Jurkat, Clone E6-1 (cell line): ENCODE results near the gene DNAH1.
A peak's percentile ranks its signal among the peaks of the same experiment; 100 is the strongest.

Experiments used
- DNase-seq: peaks from one replicate; pipeline ENCODE4 v3.0.0-alpha.2; 2011; ENCODE audit warnings: low read depth, low spot score
- H3K4me3 ChIP-seq: 2 replicates; pipeline ENCODE4 v1.5.1; 2011; ENCODE audit warnings: mild to moderate bottlenecking, low read length, control low read depth, moderate library complexity

Gene DNAH1

DNA sequence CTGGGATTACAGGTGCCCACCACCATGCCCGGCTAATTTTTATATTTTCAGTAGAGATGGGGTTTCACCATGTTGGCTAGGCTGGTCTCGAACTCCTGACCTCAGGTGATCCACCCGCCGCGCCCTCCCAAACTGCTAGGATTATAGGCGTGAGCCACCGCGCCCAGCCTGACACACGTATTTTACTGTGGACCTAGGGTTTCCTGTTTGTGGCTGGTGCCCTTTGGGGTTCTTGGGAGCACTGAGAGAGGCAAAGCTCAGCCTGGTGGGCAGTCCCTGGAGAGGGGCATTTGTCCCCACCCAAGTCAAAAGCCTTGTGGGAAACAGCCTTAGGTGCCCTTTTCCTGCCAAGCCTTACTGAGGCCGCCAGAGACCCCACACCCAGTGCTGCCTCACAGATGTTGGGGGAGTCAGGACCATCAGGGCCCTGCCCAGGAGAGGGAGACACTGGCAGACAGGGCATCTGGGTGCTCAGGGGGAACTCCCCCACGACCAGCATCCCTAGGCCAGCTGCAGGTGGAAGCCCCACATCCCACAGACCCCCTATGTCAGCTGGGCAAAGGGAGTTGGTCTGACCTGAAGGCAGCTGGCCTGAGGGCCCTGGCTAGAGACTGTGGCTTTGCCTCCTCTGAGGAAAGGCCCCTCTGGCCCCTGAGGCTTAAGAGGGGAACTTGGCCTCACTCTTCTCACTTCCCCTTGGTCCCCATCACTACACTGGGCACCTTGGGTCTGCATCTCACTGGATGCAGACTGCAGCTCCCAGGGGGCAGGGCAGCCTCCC is 35.1 kb downstream of the DNAH1 start:
- no peak overlapping the region for H3K4me3 ChIP-seq
- DNase-seq: no peak

DNA sequence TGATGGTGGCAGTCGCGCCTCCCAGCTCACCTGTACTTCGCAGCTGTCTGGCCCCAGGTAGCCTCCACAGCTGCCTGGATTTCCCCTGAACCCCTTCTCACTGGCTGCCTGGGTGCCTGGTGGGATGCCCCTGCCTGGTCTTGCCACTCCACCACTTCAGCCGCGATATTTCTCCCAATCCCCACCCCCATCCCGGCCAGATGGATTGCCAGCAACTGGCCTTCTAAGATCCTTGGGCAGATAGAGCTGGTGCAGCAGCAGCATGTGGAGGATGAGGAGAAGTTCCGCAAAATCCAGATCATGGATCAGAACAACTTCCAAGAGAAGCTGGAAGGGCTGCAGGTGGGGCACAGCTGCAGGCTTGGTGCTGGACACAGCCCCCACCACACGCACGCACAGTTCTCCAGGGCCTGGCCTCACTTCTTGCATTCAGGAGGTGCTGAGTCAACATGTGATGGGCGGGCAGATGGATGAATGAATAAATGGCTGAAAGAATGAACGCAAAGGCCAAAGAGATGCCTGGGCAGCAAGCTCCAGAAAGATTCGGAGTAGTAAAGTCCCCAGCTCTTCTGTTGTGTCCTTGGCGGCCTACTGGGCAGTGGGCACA is 35.7 kb downstream of the DNAH1 start:
- H3K4me3 ChIP-seq: no peak overlapping the region
- DNase-seq: no peak

DNA sequence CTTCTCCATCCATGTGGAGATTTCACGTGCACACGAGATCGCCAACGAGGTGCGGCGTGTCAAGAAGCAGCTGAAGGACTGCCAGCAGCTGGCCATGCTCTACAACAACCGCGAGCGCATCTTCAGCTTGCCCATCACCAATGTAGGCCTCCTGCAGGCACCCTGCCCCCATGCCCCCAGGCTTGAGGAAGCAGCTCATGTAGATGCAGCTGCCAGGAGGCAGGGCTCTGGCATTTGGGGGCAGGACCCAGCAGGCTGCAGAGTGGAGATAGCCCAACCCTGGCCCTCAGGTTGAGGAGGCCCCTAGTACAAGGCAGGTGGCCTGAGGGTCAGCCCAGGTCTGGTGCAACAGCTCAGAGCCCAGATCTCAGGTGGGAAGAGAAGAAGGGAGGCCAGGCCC is 36.4 kb downstream of the DNAH1 start:
- H3K4me3 ChIP-seq: no peak overlapping the region
- no peak for DNase-seq

DNA sequence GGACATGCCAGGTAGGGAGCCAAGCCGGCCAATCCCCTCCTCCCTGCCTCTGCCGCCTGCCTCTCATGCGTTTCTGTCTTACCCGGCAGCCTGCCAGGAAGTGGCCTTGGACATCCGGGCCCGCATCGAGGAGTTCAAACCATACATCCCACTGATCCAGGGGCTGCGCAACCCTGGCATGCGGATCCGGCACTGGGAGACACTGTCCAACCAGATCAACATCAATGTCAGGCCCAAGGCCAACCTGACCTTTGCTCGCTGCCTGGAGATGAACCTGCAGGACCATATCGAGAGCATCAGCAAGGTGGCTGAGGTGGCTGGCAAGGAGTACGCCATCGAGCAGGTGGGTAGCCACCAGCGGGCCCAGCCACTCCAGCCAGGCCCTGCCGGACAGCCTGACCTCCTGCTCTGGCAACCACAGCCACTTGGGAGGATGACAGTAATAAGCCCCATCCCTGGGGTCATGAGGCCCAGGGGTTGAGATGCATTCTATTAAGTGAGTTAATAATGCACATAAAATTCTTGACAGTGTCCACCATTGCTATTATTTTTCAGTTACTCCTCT is 37.3 kb downstream of the DNAH1 start:
- no peak for DNase-seq
- H3K4me3 ChIP-seq: no peak overlapping the region

DNA sequence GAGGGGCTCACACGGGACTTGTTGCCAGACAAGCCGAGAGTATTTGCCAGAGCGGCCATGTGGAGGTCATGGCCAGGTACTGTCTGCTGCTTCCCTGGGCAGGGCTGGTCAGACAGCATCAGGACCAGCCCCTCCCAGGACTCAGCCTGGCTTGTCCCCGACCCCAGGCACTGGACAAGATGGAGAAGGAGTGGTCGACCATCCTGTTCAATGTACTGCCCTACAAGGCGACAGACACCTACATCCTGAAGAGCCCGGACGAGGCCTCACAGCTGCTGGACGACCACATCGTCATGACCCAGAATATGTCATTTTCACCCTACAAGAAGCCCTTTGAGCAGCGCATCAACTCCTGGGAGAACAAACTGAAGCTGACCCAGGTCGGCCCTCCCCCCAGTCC is 38.6 kb downstream of the DNAH1 start:
- H3K4me3 ChIP-seq: no peak overlapping the region
- DNase-seq: no peak

DNA sequence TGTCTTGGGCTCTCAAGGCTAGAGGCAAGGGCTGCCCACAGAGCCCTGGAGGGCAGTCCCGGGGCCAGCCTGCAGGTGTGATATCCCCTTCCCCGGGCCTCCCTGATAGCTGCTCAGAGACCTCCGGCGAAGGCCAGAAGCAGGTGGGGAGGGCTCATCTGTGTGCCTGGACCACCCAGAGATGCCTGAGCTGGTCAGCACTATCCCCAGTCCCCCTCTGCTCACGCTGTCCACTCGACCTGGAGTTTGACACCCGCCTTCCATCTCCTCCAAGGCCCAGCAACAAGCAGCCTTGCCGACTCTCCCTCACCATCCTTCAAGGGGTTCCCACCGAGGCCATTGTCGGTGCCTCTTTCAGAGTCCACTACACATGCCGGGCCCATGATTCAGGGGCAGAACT is 39.4 kb downstream of the DNAH1 start:
- DNase-seq: no peak
- H3K4me3 ChIP-seq: no peak overlapping the region

DNA sequence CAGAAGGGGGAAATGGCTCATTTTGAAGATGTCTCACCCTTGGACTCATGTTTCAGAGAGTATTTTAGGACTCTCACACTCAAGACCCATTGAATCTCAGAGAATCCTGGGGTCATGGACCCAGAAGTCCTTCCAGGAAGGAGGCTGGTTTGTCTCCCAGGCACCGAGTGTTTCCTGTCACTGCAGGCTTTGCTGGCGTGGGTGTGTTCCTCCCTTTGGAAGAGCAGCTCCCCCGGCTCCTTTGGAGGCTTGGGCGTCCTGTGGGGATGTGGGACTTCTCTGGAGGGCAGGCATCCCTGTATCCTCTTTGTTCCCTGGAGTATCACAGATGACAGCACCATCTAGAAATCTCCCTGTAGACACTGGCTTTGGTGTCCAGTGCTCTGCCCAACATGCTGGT is 40.0 kb downstream of the DNAH1 start:
- no peak overlapping the region for H3K4me3 ChIP-seq
- no peak for DNase-seq

DNA sequence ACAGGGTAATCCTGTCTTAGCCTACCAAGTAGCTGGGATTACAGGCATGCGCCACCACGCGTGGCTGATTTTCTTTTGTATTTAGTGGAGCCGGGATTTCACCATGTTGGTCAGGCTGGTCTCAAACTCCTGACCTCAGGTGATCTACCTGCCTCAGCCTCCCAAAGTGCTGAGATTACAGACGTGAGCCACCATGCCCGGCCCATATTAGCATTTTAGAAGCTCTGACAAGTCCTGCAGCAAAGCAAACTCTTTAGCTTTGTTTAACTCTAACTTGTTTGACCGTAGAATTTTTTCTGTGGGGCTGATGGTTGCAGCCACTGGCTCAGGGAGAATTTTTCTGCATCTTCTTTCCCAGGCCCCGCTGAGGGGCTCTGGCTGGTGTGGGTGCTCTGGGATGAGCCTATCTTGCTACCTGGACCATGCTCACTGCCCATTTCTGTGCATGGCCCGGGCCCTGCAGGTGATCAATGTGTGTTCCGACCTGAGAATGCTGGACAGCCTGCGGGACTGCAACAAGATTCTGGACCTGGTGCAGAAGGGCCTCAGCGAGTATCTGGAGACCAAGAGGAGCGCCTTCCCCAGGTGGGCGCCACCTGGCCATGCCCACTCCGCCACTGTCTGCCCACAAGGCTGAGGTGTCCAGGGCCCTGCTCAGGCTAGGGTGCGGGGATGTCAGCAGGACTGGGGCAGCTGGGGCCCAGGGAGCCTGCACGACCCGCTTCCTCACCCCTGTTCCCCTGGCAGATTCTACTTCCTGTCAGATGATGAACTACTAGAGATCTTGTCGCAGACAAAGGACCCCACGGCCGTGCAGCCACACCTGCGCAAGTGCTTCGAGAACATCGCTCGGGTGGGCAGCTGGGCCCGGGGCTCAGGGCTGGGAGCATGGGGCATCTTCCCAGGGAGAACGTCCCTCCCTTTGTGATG is 41.3 kb downstream of the DNAH1 start:
- H3K4me3 ChIP-seq: no peak overlapping the region
- peak; percentile 28 for DNase-seq

DNA sequence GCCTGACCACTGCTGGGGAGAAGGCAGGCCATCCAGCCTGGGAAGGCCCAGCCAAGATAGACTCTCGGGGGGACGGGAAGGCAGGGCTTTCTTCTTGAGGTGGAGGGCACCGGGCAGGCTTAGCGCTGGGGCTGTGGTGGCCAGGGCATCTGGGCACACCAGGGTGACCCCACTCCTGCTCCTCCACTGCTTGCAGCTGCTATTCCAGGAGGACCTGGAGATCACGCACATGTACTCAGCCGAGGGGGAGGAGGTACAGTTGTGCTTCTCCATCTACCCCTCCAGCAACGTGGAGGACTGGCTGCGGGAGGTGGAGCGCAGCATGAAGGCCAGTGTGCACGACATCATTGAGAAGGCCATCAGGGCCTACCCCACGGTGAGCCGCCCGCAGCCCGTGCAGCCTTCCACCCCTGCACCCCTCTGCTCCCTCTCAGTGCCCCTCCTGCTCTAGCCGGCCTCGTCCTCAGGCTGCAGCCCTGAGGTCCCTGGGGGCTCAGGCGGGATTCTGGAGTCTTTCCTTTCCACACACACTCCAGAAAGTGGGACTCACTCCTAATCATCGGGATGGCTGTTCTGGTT is 42.3 kb downstream of the DNAH1 start:
- DNase-seq: no peak
- H3K4me3 ChIP-seq: no peak overlapping the region

DNA sequence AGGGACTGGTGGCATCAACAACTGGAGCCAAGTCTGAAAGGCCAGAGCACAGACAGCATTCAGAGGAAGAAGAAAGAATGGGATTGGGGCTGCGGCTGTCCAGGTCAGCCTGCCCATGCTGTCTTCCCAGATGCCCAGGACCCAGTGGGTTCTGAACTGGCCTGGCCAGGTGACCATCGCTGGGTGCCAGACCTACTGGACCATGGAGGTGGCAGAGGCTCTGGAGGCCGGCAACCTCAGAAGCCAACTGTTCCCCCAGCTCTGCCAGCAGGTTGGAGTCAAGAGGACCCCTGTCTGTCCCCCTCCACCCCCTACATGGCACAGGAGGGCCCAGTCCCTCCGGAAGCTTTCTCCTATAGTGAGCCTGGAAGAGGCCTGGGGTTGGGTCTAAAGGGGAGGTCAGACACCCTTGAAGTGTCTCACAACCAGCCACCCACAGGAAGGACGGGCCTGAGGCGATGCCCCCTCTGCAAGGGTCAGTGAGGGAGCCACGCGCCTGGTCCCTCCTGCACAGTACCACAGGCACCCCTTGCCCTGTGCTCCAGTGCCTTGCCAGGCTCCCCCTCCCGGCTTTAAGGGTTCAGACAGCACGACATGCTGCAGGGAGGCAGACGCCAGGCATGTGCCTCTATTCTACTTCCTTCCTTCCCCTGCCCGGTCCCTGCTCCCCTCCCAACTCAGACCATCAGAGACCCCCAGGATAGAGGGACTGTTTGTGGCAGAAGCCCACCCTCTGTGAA is 43.2 kb downstream of the DNAH1 start:
- DNase-seq: no peak
- no peak overlapping the region for H3K4me3 ChIP-seq

DNA sequence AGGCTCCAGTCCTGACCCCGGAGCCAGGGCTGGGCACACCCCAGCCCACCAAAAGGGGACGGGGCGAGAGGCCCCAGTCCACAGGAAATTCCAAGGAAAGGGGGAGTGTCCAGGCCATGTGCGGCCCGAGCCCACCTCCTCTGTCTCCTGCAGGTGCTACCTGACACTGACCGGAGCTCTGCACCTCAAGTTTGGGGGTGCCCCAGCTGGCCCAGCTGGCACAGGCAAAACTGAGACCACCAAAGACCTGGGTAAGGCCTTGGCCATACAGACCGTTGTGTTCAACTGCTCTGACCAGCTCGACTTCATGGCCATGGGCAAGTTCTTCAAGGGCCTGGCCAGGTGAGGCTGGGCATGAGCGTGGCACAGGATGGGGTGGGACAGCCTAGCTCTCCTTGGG is 44.9 kb downstream of the DNAH1 start:
- H3K4me3 ChIP-seq: no peak overlapping the region
- no peak for DNase-seq

DNA sequence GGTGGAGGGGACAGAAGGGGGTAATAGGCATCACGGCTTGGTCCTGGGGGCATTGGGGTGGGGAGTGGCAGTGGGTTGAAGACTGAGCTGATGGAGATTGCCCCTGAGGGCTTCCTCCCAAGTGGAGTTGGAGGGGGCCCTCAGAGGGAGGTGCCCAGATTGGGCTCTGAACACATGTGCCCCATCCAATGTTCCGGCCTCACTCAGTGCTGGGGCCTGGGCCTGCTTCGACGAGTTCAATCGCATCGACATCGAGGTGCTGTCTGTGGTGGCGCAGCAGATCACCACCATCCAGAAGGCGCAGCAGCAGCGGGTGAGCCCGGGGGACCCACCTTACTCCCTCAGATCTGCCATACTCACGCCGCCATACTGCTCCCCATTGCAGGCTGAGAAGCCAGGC is 45.3 kb downstream of the DNAH1 start:
- no peak for DNase-seq
- H3K4me3 ChIP-seq: no peak overlapping the region

DNA sequence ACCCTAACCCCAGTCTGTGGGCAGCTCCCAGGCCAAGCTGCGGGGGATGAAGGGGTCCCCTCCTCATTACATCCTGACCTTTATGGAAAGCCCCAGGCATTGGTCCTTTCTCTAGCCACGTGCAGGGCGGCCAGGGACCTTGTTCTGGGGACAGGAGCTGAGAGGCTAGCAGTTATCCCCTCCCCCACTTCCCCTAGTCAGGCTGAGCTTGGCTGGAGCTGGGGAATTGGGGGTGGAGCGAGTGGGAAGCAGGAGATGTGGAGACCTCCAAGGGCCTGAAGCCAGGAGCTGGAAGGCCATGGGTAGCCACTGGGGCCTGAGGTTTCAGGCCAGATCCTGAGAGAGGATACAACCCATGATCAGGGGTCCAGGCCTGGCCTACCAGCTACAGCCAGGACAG is 45.8 kb downstream of the DNAH1 start:
- DNase-seq: no peak
- no peak overlapping the region for H3K4me3 ChIP-seq

DNA sequence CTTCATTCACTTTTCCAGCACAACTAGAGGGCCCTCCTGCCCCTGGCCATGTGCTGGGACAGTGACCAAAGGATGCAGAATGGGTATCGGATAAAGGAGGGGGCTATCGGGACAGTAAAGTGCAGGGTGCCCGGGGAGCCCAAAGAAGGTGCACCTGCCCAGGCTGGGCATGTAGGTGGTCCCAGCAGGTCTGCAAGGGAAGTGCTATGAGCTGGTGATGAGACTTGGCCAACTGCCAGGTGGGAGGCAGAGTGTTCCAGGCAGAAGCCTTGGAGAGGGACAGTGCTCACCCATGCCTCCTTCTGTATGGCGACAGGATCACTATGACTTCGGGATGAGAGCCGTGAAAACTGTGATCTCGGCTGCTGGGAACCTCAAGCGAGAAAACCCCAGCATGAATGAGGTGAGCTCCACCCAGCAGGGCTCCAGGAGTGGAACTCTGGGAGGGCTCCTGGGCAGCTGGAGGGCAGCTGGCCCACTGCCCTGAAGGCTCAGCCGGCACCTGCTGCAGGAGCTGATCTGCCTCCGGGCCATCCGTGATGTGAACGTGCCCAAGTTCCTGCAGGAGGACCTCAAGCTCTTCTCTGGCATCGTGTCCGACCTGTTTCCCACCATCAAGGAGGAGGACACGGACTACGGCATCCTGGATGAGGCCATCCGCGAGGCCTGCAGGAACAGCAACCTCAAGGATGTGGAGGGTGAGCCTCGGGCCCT is 48.4 kb downstream of the DNAH1 start:
- no peak overlapping the region for H3K4me3 ChIP-seq
- no peak for DNase-seq

DNA sequence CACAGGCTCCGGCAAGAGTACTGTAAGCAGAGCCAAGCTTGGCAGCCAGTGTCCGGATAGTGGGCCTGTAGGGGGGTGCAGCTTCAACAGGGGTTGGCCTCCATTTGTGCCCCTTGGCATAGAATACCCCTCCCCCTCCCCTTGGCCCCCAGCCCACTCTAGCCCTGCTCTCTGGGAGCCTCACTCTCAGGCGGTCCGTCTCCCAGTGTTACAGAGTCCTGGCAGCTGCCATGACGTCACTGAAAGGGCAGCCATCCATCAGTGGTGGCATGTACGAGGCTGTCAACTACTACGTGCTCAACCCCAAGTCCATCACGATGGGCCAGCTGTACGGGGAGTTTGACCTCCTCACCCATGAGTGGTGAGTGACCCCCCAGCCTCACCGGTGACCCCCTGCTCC is 50.4 kb downstream of the DNAH1 start:
- no peak overlapping the region for H3K4me3 ChIP-seq
- DNase-seq: no peak

DNA sequence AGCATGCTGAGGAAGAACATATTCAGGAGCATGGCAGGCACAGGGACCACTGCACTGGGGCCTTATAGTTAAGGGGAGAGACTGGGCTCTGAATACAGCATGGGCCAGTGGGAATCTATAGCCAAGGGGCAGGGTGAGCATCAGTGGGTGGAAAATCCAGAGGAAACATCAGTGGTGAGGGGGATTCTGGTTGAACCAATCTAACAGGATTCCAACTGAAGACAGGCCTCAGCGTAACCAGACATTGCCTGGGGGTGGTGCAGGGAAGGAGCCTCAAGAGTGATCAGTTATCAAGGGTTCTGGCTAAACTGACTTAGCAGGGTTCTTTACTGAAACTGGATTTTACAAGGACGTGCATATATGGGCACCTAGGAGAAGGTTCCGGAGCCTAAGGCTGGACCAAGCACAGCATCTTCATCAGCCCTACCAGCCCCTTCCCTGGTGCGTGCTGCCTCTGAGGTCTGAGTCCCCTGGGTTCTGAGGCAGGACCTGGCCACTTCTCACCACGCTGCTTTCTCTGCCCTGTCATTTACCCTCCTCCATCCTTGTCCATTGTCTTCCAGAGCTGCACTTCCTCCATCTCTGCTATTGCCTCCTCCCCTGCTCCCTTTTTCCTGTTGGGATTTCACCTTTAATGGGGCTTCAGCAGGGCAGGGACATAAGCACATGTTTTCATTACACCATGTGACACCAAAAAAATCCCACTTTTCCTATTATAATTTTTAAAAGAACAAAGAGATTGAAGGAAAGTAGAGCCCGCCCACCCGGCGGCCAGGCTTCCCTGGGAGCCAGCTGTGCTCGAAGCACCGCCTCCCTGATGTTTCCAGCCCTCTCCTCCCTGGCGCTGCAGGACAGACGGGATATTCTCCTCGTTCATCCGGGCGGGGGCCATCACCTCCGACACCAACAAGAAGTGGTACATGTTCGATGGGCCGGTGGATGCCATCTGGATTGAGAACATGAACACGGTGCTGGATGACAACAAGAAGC is 52.1 kb downstream of the DNAH1 start:
- no peak overlapping the region for H3K4me3 ChIP-seq
- no peak for DNase-seq

DNA sequence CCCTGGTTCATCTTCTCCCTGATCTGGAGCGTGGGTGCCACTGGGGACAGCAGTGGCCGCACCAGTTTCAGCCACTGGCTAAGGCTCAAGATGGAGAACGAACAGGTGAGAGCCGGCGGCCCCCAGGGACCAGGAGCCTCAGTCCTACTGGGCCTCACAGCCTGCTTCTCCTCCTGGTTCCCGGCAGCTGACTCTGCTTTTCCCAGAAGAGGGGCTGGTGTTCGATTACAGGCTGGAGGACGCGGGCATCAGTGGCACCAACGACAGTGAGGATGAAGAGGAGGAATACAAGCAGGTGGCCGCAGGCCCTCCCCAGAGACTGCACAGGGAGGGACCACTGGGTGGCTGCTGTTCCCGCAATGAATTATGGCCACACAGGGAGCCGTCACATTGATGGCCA is 54.4 kb downstream of the DNAH1 start:
- DNase-seq: no peak
- H3K4me3 ChIP-seq: no peak overlapping the region
